DMS 273 (cell line): ENCODE data around the gene SCN11A.
"Not testable (repeated sequence)": the region's sequence is repeated elsewhere in the genome, so short reads cannot be mapped to it uniquely, and the experiment has no call there.

Source experiments
- DNase-seq: peaks from one replicate; lab custom pipeline; 2025; ENCODE audit not compliant: unreplicated experiment; lab: John Stamatoyannopoulos, UW

Gene SCN11A

GRCh38 chr3:39067286-39067685 lies 15.5 kb upstream of the SCN11A start:
- no peak for DNase-seq

- peak; percentile 51 for DNase-seq
Measured at GRCh38 chr3:39065197-39065596, 13.5 kb upstream of the SCN11A start.

GRCh38 chr3:39064646-39065045 lies 12.9 kb upstream of the SCN11A start:
- DNase-seq: no peak

DNA sequence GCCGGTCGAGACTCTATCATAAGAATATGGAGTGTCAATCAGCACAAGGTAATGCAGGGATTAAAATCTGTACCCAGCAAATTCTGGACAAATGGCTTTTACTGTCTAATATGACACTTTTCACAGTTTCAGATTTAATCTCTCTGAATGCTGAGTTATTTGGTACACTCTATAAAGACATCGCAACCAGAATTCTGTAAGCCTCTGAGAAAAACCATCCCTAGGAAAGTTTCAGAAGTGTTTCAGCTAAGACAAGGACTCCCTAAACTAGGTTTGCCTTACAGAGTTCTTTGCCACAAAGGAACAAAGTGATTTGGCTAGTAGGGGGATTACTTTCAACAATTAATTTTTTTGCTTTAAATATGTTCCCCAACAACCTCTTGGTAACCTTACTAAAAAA lies 11.4 kb upstream of the SCN11A start:
- DNase-seq: no peak

DNA sequence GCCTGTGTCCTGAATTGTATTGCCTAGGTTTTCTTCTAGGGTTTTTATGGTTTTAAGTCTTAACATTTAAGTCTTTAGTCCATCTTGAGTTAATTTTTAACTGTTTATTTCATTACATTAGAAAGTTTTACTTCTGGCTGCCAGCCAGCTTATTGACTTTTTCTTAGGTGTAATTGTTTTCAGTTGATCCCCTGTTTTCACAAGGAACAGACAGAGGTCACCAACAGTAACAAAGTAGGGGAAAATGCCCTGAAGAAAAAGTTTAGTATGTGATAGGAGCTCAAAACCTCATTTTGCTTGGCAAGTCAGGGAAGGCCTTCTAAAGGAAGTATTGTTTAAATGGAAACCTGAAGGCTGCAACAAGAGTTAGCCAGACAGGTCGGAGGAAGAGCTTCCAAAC lies 10.4 kb upstream of the SCN11A start:
- DNase-seq: no peak

GRCh38 chr3:39061228-39061627 lies 9.5 kb upstream of the SCN11A start:
- DNase-seq: not testable (repeated sequence)

GRCh38 chr3:39056151-39056550 lies 4.4 kb upstream of the SCN11A start:
- no peak for DNase-seq

DNA sequence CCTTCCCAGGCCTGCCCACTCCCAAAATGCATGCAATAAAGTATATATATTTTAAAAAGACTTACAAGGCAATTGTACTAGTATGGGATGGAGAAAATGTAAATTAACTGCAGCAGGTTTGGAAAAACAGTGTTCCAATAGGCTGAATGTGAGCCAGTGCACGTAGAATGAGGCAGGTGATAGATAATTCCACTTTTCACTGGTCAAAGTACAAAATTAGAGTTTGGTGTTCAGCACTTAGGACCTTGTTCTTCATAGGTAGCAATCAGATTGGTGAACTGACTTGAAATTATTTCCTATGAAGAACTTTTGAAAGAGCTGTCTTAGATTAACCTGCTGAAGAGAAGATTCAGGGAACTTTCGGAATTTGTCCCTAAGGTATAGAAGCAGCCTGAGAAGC lies 2.0 kb upstream of the SCN11A start:
- DNase-seq: no peak

GRCh38 chr3:39052583-39052982 lies 839 bp upstream of the SCN11A start:
- DNase-seq: no peak

GRCh38 chr3:39050029-39050428 lies 1.7 kb downstream of the SCN11A start:
- DNase-seq: no peak

DNA sequence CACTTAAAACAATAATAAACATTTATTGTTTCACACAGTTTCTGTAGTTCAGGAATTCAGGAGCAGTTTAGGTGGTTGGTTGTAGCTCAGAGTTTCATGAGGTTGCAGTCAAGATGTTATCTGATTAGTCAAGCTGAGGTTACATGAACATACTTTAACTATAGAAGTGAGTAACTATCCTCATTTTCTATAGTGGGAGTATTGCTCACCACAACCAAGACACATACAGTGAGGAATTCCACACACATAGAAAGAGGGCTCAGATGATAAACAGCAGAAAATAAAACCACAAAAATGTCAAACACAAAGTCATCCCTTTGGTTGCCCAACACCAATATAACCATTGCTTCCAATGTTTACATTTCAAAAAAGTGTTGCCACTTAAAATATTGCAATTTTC lies 13.6 kb downstream of the SCN11A start:
- no peak for DNase-seq

DNA sequence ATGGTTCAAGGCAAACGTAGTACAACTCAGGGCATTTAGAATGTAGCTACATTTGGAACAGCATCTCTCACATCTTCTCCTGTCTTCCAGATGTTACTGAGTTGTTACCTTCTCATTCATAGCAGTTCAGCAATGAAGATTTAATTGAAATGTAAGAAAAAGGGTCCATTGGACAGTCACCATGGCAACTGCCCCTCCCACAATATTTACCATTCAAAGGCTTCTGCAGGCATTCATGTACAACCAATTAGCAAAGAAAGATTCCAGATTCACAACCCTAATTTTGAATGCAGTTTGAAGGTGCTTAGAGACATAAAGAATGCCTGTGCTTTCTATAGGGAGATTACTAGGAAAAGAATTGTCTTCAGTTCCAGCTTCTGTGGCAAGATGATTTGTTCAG lies 22.2 kb downstream of the SCN11A start:
- no peak for DNase-seq

GRCh38 chr3:39028546-39028945 lies 23.2 kb downstream of the SCN11A start:
- no peak for DNase-seq

- DNase-seq: no peak
Measured at GRCh38 chr3:39025222-39025970, 26.3 kb downstream of the SCN11A start.

DNA sequence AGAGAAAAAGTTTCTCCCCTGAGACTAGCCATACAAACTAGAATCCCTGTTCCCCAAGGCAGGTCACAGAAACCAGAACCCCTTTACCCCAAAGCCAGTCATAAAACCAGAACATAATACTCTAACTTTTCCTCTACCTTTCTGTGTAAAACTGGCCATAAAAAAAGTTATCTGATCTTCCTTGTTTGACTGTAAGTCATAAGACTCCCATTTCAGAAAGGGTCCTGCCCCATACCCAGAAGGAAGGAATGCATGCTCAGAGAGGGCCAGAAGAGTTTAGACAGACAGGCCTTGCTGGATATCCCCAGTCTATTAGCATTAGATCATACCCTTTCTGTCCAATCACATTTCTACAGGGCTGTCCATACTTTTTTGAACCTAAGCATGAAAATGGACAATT lies 27.2 kb downstream of the SCN11A start:
- no peak for DNase-seq

- DNase-seq: no peak
Measured at GRCh38 chr3:39022286-39022630, 29.5 kb downstream of the SCN11A start.

DNA sequence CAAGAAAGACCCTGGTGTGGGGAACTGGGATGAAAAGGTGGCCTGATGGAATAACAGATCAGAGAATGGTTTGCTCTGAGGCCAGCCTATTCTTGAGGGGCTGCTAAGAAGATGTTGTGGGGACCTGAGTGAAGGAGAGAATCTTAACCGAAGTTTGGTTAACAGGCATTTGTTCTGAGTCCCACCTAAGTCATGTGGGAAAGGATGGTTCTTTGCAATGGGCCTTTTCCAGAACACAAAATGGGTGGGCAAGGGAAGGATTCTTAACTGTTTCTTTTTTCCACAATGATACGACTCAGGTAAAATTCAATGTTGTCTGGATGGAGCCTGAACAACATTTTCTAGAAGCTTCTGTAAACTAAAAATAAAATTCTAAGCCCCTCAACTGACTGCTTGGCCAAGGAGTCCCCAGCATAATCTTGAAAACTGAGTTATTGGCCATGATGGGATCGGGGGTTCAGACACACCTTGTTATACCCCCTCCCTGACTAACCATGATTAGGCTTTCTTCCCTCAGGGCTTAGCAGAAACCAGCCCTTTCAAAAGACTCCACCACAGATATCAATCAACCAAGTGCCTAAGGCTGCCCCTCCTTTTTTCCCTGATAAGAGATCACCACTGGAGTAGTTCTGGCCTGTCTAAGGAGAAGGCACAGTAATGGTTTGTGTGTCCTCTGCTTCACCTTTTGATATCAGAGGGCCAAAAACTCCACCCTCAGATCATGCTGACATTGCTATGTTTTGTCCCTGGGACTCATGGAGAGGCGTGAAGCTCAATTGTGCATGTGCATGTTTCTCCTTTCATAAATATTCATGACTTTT lies 30.1 kb downstream of the SCN11A start:
- no peak for DNase-seq

- DNase-seq: no peak
Measured at GRCh38 chr3:39021029-39021428, 30.7 kb downstream of the SCN11A start.

GRCh38 chr3:39019299-39019698 lies 32.4 kb downstream of the SCN11A start:
- DNase-seq: no peak

DNA sequence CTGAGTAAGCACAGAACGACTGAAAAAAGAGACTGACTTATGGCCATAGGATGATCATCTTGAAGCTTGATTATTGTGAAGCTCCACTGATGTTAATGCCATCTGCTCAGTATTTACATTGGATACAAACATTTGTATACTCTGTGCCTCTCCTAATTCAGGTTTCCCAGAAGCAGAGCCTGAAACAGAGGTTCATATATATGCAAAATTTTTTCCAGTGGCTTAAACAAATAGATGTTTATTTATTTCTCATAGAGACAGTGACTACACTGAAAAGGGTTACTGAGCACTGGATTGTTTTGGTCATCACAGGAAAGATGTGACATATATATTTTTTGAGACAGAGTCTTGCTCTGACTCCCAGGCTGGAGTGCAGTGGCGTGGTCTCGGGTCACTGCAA lies 36.3 kb downstream of the SCN11A start:
- no peak for DNase-seq

- DNase-seq: no peak
Measured at GRCh38 chr3:39013921-39014509, 37.7 kb downstream of the SCN11A start.

GRCh38 chr3:39013289-39013688 lies 38.5 kb downstream of the SCN11A start:
- no peak for DNase-seq
